Stimulated activated CD4-positive, alpha-beta T cell treated with anti-CD3 and anti-CD28 coated beads, Interleukin-15, amount 100 ng/mL, for 1 hour (primary cell): ENCODE results near the gene CXorf65.

Experiments used
- DNase-seq, 2 donors: peaks; one replicate each; pipeline ENCODE4 v3.0.0-alpha.2; 2020; ENCODE audit warnings: low read depth in 1 of 2, low spot score in 1 of 2

The CXorf65 gene

DNA sequence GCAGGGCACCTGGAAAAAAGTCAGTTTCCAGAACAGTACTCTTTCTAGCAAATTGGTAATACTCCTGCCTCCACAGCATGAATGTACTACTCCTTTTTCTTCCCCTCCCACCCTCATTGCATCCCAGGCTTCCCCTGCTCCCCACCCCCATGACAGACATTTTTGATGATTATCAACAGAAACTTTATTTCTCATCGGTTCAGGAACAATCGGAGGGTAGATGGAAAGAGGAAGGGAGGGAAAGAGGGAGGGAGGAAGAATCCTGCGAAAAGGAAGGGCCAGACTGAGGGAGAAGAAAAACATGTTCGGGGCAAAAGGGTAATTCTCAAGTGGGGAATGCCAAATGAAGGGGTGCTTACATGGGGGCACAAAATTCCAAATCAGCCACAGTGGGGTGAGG lies 705 bp upstream of the CXorf65 start:
- DNase-seq = no peak

DNA sequence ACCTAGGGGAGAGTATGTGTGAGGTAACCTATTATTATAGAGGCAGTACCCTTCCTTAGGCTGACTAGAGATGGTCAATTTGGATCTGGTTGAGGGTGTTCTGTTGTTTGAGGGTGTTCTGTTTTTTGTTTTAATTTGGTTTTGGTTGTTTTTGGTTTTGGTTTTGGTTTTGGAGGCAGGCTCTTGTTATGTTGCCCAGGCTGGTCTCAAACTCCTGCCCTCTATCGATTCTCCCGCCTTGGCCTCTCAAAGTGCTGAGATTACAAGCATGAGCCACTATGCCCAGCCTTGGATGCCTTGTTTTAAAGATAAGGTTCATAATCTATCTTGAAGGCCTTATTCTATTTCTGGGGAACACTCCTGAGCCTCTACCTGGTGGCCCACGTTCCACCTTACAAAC lies 912 bp downstream of the CXorf65 start:
- DNase-seq = no peak

- no peak for DNase-seq
Observed at GRCh38 chrX:71103110-71103983, 3.2 kb downstream of the CXorf65 start.

DNA sequence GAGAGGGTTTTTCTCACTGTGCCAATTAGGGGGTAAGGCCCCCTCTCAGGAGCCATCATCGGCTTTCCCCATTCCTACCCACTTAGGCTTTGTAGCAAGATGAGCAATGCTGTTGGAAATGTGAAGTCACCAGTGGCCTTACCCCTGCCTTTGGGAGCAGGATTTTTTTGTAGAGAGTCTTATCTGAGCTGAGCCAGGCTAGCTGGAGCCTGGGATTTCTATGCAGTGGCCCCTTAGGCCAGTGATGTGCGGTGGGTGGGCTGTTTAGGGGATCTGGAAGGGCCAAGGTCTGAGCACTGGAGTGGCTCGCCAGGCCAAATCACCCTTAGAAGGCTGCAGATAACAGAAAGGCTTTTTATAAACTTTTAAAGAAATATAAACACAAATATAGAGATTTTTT lies 4.2 kb downstream of the CXorf65 start:
- no peak for DNase-seq

DNA sequence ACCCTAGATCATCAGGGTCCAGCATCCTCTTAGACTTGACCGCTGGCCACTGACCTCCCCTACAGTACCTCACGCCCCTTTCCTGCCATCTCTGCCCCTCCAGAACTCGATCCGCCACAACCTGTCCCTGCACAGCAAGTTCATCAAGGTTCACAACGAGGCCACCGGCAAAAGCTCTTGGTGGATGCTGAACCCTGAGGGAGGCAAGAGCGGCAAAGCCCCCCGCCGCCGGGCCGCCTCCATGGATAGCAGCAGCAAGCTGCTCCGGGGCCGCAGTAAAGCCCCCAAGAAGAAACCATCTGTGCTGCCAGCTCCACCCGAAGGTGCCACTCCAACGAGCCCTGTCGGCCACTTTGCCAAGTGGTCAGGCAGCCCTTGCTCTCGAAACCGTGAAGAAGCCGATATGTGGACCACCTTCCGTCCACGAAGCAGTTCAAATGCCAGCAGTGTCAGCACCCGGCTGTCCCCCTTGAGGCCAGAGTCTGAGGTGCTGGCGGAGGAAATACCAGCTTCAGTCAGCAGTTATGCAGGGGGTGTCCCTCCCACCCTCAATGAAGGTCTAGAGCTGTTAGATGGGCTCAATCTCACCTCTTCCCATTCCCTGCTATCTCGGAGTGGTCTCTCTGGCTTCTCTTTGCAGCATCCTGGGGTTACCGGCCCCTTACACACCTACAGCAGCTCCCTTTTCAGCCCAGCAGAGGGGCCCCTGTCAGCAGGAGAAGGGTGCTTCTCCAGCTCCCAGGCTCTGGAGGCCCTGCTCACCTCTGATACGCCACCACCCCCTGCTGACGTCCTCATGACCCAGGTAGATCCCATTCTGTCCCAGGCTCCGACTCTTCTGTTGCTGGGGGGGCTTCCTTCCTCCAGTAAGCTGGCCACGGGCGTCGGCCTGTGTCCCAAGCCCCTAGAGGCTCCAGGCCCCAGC lies 5.7 kb downstream of the CXorf65 start:
- DNase-seq = no peak

- no peak for DNase-seq
Observed at GRCh38 chrX:71099736-71100135, 6.8 kb downstream of the CXorf65 start.

DNA sequence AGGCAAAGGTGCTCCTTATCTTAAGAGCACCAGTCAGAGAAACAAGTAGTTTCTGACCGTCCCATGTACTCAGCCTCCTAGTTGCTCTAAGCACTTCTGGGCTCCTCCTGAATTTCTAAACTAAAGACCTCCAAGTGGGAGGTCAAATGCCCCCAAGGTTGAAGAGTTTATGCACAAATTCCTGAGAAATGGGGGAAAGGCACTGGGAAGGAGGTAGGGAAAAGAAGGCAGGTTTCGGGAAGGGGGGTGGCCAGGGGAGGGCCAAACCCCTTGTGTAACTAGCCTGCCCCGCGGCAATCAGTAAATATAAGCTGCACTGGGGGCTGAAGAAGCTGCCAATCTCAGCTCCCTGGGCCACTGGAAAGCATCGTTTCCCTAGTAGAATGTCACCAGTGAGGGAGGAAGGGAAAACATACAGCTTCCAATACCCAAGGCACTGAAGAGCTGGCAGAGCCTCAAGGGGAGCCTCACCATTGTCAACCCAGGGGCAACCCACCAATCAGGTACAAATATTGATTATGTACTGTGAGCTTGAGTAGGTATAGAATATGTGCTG lies 7.5 kb downstream of the CXorf65 start:
- no peak for DNase-seq

GRCh38 chrX:71098302-71098701 lies 8.2 kb downstream of the CXorf65 start:
- DNase-seq = peak; percentile 52 to 57

DNA sequence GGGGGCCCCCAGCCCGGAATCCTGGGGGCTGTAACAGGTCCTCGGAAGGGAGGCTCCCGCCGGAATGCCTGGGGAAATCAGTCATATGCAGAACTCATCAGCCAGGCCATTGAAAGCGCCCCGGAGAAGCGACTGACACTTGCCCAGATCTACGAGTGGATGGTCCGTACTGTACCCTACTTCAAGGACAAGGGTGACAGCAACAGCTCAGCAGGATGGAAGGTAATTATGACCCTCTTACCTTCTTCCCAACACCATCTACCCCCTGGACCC lies 9.8 kb downstream of the CXorf65 start:
- no peak for DNase-seq

GRCh38 chrX:71095981-71096759 lies 10.4 kb downstream of the CXorf65 start:
- DNase-seq = no peak

GRCh38 chrX:71095555-71095980 lies 11.0 kb downstream of the CXorf65 start, which contains the start of gene FOXO4:
TSS of gene FOXO4 (plus strand) at chrX:71095851. CDS start at chrX:71096529, 678 bp downstream.
- DNase-seq = peak; percentile 70 to 76

- no peak for DNase-seq
Observed at GRCh38 chrX:71095033-71095432, 11.5 kb downstream of the CXorf65 start.

DNA sequence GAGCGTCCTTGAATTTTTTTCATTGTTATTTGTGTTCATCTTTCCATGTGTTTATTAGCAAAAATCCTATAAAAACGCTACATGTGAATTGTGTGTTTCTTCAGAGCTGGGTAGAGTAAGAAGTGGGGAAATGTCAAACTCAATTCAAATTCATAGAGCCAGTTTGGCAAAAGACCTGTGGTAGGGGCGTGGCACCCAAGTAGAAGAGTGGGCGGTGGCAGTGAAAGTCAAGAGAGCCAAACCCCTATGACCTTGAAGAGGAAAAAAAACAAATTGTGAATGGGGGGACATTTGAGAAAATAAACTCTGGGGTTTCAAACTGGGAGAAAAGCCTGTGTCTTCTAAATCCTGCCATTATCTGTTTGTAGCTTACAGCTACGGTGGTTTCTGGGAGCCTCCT lies 15.3 kb downstream of the CXorf65 start:
- DNase-seq = no peak

DNA sequence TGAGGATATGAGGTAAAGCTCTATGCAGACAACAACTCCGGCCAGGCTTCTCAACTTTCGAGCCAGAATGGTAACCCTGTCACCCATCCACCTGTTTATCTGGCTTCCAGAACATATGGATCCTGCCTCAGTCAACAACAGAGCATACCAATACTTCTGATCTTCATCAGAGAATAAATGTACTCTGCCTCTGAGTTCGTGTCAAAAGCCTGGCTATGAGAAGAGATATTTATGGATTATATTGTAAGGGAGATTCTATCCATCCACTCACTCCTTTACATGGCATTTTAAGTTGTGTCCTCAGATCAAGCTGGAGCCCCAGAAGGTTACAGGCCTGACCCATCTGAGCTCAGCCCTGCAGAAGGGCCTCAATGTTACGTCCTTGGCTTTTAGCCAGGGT lies 20.6 kb downstream of the CXorf65 start:
- no peak for DNase-seq

DNA sequence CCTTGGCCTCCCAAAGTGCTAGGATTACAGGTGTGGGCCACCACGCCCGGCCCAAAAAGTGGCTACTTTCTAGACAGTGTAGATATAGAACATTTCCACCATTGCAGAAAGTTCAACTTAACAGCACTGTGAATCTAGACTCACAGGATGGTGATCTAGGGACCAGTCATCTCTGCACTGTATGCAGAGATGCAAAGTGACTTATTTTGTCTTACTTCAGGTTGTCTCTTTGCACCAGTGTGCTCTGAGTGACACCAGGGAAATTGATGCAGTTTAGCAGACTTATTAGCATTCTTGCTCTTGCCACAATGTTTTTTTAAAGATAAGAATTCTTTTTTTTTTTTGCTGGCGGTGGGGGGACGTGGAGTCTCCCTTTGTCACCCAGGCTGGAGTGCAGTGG lies 23.7 kb downstream of the CXorf65 start:
- DNase-seq = no peak

DNA sequence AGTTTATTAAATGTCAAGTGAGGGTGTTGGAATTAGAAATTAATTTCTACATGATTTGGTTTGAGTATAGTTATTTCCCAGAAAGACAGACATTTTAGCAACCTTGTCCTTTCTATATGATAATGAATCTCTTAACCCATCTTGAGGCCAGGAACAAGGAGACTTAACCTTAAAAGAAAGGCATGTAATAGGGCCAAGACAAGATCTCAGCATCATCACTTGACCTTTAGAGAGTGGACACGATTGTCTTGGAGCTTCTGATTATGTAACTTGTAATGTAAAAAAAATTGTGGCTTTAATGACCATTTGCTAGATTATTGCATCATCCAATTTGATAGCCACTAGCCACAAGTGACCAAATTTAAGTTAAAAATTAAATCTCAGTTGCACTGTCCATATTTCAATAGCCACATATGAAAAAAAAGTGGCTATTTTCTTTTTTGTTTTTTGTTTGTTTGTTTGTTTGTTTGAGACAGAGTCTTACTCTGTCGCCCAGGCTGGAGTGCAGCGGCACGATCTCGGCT lies 24.4 kb downstream of the CXorf65 start:
- no peak for DNase-seq

DNA sequence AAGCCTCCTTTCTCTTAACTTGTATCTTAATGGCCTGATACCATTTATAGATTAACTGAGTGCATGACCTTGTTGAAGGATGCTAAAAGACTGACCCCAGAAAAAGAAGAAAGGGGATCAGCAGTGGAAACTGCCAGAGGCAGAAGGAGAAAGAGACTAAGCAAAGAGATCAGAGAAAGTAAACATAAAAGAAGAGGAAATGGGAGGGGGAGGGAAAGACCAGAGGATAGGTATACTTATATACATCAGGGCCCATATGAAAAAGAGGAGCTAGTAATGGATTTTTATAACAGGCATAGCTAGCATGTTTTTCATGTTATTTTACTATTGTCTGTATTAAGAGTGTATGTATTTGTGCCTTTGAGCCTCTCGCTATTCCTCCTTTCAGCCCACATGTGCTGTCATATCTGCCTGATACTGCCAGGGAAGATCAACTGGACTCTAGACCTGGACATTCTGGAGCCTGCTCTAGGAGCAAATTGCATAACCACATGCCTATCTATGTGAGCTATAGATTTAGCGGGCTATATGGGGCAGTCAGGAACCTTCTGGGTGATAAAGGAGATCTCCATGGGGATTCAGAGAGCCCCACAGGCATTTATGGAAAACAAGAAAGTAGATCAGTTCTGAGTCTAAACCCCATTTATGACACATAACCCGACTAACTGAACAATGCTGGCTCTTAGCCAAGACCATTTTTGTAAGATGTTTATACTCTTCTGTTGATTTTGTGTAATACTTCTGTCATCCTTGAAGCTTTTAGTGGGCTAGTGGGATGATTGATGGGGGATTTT lies 25.0 kb downstream of the CXorf65 start:
- no peak for DNase-seq

DNA sequence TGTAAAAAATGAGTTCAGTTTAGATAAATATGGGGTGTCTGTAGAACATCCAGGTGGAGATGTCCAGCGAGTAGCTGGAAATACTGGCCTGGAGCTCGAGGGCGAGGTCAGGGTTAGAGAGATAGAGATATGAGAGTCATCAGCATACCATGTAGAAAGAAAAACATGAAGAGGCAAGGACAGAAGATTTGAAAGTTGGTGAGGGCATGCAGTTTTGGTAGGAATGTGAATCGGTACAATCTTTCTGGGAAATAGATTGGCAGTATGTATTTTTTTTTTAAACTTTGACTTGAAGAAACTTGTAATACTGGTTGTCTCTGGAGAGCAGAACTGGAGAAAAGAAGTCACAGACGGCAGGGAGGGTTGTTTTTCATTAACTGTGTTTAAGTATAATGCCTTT lies 36.0 kb downstream of the CXorf65 start:
- no peak for DNase-seq

DNA sequence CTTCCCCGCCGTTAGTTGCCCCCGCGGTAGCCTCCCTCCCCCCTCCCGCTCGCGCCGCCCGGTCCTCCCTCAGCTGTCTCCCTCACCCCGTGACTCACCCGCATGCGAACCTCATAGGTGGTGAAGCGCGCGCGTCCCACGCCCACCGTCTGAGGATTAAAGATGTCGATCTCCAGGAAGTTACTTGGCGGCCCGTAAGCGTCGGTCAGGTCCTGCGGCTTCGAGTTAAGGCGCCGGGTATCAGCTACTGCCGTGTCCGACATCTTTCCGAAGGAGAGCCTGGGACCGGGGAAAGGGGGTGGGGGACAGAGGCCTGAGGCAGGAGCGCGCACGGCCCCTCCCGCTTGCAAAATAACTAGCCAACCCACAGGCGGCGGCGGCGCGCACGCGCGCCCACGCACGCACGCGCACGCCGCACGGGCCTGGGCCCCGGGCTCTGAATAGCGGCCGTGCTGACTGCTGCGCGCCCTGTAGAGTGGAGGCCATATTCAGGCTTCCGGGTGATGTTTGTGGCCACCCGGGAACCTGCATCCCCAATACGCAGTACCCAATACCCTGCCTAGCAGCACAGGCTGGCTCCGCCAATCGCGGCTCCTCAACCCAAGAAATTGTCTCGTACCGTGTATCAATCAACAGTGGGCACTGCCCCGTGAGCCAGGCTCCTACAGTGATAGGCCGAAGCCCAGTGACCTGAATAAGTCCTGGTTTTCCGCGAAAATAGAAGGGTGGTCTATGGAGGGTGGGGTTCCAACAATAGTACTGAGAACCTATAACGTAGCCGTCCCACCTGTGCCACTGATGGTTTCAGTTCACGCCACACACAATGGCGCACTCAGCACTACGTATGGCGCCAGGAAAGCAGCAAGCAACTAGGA lies 38.3 kb downstream of the CXorf65 start, which contains the start of gene SNX12:
Gene SNX12 (minus strand): TSS at position 291 of the 875 bp plus-strand sequence. CDS start 28 bp downstream, at position 263.
- DNase-seq = peak; percentile 71 to 74
